Hepatocyte (in vitro differentiated cells): Measurements from ENCODE around the gene TNPO3. TPM values are rescaled to one million over a fixed set of nuclear protein-coding genes. Genes with fewer than 3 reads are reported as not detected.

Source experiments
- DNase-seq: peaks from one replicate; pipeline ENCODE4 v3.0.0-alpha.2; 2016; ENCODE audit warnings: low spot score
- H2AFZ ChIP-seq: fragments of 200-600 bp; sonication (generic); 2 replicates; pipeline ENCODE4 v1.6.0; 2016; ENCODE audit warnings: antibody characterized with exemption, mild to moderate bottlenecking
- H3K27ac ChIP-seq: fragments of 200-600 bp; sonication (generic); 2 replicates; pipeline ENCODE4 v1.5.1; 2016; ENCODE audit warnings: mild to moderate bottlenecking
- H3K27me3 ChIP-seq: fragments of 200-600 bp; sonication (generic); 2 replicates; pipeline ENCODE4 v1.6.1; 2016
- H3K36me3 ChIP-seq: fragments of 200-600 bp; sonication (generic); replicated peaks from 2 replicates; pipeline ENCODE4 v1.5.1; 2016; ENCODE audit warnings: low read depth; ENCODE audit not compliant: insufficient read depth
- H3K4me1 ChIP-seq: fragments of 200-600 bp; sonication (generic); 2 replicates; pipeline ENCODE4 v1.5.1; 2016; ENCODE audit warnings: mild to moderate bottlenecking, moderate library complexity; ENCODE audit not compliant: insufficient read depth
- H3K4me2 ChIP-seq: fragments of 200-600 bp; sonication (generic); 2 replicates; pipeline ENCODE4 v1.6.0; 2016
- H3K4me3 ChIP-seq: fragments of 200-600 bp; sonication (generic); 2 replicates; pipeline ENCODE4 v1.5.1; 2016; ENCODE audit warnings: mild to moderate bottlenecking
- H3K79me2 ChIP-seq: fragments of 200-600 bp; sonication (generic); 2 replicates; pipeline ENCODE4 v1.6.0; 2017; ENCODE audit warnings: mild to moderate bottlenecking
- H3K9me2 ChIP-seq: fragments of 200-600 bp; sonication (generic); replicated peaks from 2 replicates; pipeline ENCODE4 v1.6.0; 2017; ENCODE audit warnings: mild to moderate bottlenecking; ENCODE audit not compliant: insufficient read depth
- H3K9me3 ChIP-seq: fragments of 200-600 bp; sonication (generic); 2 replicates; pipeline ENCODE4 v1.5.1; 2016; ENCODE audit warnings: low read depth, mild to moderate bottlenecking
- H4K20me1 ChIP-seq: fragments of 200-600 bp; sonication (generic); 2 replicates; pipeline ENCODE4 v1.6.0; 2016; ENCODE audit warnings: mild to moderate bottlenecking; ENCODE audit not compliant: insufficient read depth, poor library complexity, severe bottlenecking
- CTCF ChIP-seq: fragments of 200-600 bp; sonication (generic); IDR thresholded peaks from 2 replicates; pipeline ENCODE4 v1.5.1; 2016; ENCODE audit warnings: antibody characterized with exemption, mild to moderate bottlenecking; ENCODE audit not compliant: poor library complexity
- EZH2 ChIP-seq: fragments of 200-600 bp; sonication (generic); IDR thresholded peaks from 2 replicates; pipeline ENCODE4 v1.6.1; 2016; ENCODE audit warnings: antibody characterized with exemption, mild to moderate bottlenecking, borderline replicate concordance
- EZH2phosphoT487 ChIP-seq: fragments of 200-600 bp; sonication (generic); IDR thresholded peaks from one replicate; pipeline ENCODE4 v1.6.1; 2018; ENCODE audit warnings: antibody characterized with exemption, mild to moderate bottlenecking, low read depth, moderate library complexity; ENCODE audit not compliant: unreplicated experiment, severe bottlenecking
- WGBS: methylation state at CpG from one replicate; pipeline ENCODE4 v1.1.6; 2016; ENCODE audit warnings: low lambda C conversion rate; ENCODE audit errors: missing lambda C conversion rate; 5-methylcytosine and 5-hydroxymethylcytosine counted together
- polyA plus RNA-seq: library from polyadenylated mRNA; unstranded; fragments of >200 nt; fragmentation: Nextera tagmentation; extraction: Ambion mirVana; gene quantifications from 2 replicates; pipeline ENCODE4 v1.2.1, GENCODE V29; 2016
- total RNA-seq: library from RNA; depleted of rRNA; stranded (reverse); fragments of >200 nt; gene quantifications from 2 replicates; pipeline ENCODE4 v1.2.3, GENCODE V29; 2014

The TNPO3 gene
- total and polyA plus RNA-seq, 2 experiments from 2014 or later = 19.9 to 35.4 TPM

- H3K4me2 ChIP-seq = no peak overlapping the region
- TF ChIP-seq EZH2 (no peak), EZH2phosphoT487 (no peak), CTCF (no peak)
These were observed 40.3 kb downstream of the TNPO3 start for GRCh38 chr7:129014501-129015101.

GRCh38 chr7:129013048-129013724 is 41.7 kb downstream of the TNPO3 start:
- TF ChIP-seq CTCF (no peak), EZH2 (no peak), EZH2phosphoT487 (no peak)
- DNase-seq = no peak
- Histone ChIP-seq H2AFZ (no peak overlapping the region), H3K27me3 (no peaks in the 10 kb centered on the region), H3K4me1 (no peaks in the 10 kb centered on the region), H3K79me2 (peaks cover 45% of the 10 kb centered on the region), H3K4me3 (no peak overlapping the region), H3K27ac (no peak overlapping the region), H3K9me2 (no peaks in the 10 kb centered on the region), H3K36me3 (peaks cover 7% of the 10 kb centered on the region), H3K9me3 (no peaks in the 10 kb centered on the region), H3K4me2 (no peak overlapping the region), H4K20me1 (peaks cover 10% of the 10 kb centered on the region)
- 89% methylated on average over 4 of the region's 4 CpGs for WGBS

More at GRCh38 chr7:129014501-129015101, 40.3 kb downstream of the TNPO3 start:
- Histone ChIP-seq H3K4me1 (no peaks in the 10 kb centered on the region), H2AFZ (no peak overlapping the region), H3K27me3 (no peaks in the 10 kb centered on the region), H3K79me2 (peaks cover 55% of the 10 kb centered on the region), H3K4me3 (no peak overlapping the region), H3K9me3 (no peaks in the 10 kb centered on the region), H3K27ac (no peak overlapping the region), H3K9me2 (no peaks in the 10 kb centered on the region), H3K36me3 (peaks cover 7% of the 10 kb centered on the region), H4K20me1 (peaks cover 5% of the 10 kb centered on the region)
- no peak for DNase-seq
- 97% methylated on average over 6 of the region's 6 CpGs for WGBS

- TF ChIP-seq CTCF (no peak), EZH2phosphoT487 (no peak), EZH2 (no peak)
- no peak for DNase-seq
- no peaks in the 10 kb centered on the region for H3K9me2 ChIP-seq
- no peak overlapping the region for H2AFZ ChIP-seq
- H3K9me3 ChIP-seq = no peaks in the 10 kb centered on the region
- peaks cover 7% of the 10 kb centered on the region for H3K36me3 ChIP-seq
- H4K20me1 ChIP-seq = peaks cover 12% of the 10 kb centered on the region
- no peak overlapping the region for H3K4me3 ChIP-seq
- no peak overlapping the region for H3K27ac ChIP-seq
- peaks cover 40% of the 10 kb centered on the region for H3K79me2 ChIP-seq
- H3K4me2 ChIP-seq = no peak overlapping the region
- H3K27me3 ChIP-seq = no peaks in the 10 kb centered on the region
- WGBS = 93% methylated on average over 1 of the region's 1 CpG
- H3K4me1 ChIP-seq = no peaks in the 10 kb centered on the region
These were observed 42.3 kb downstream of the TNPO3 start for GRCh38 chr7:129012641-129013040.
